ENCODE data around the gene GPATCH4.

GPATCH4 gene

GRCh38 chr1:156601122-156601830, at the start of gene GPATCH4:
TSS of gene GPATCH4 (minus strand) at chr1:156601479.
- H3K4me3 ChIP-seq (ENCODE audit: low read length): peak within 1 kb of the TSS; percentile 87
- no peak for TF ChIP-seq ZNF274 (IDR thresholded peaks at IDR 0.05; ENCODE audit: low read depth, low read length)

- TF ChIP-seq ZNF274 (IDR thresholded peaks at IDR 0.05; ENCODE audit: low read depth, low read length): no peak
- no peak overlapping the region for H3K4me3 ChIP-seq (ENCODE audit: low read length)
Observed at GRCh38 chr1:156648951-156649350, 47.7 kb upstream of the GPATCH4 start.

- no peak for TF ChIP-seq ZNF274 (IDR thresholded peaks at IDR 0.05; ENCODE audit: low read depth, low read length)
- no peak overlapping the region for H3K4me3 ChIP-seq (ENCODE audit: low read length)
Observed at GRCh38 chr1:156648496-156648895, 47.2 kb upstream of the GPATCH4 start.

- TF ChIP-seq ZNF274 (IDR thresholded peaks at IDR 0.05; ENCODE audit: low read depth, low read length): no peak
- no peak overlapping the region for H3K4me3 ChIP-seq (ENCODE audit: low read length)
Observed at GRCh38 chr1:156647351-156647750, 46.1 kb upstream of the GPATCH4 start.

- TF ChIP-seq ZNF274 (IDR thresholded peaks at IDR 0.05; ENCODE audit: low read depth, low read length): no peak
- H3K4me3 ChIP-seq (ENCODE audit: low read length): no peak overlapping the region
Observed at GRCh38 chr1:156646738-156647211, 45.5 kb upstream of the GPATCH4 start.

GRCh38 chr1:156645666-156646065, 44.4 kb upstream of the GPATCH4 start:
- no peak for TF ChIP-seq ZNF274 (IDR thresholded peaks at IDR 0.05; ENCODE audit: low read depth, low read length)
- no peak overlapping the region for H3K4me3 ChIP-seq (ENCODE audit: low read length)

GRCh38 chr1:156645056-156645455, 43.8 kb upstream of the GPATCH4 start:
- no peak overlapping the region for H3K4me3 ChIP-seq (ENCODE audit: low read length)
- TF ChIP-seq ZNF274 (IDR thresholded peaks at IDR 0.05; ENCODE audit: low read depth, low read length): no peak

GRCh38 chr1:156644640-156645039, 43.4 kb upstream of the GPATCH4 start:
- no peak for TF ChIP-seq ZNF274 (IDR thresholded peaks at IDR 0.05; ENCODE audit: low read depth, low read length)
- H3K4me3 ChIP-seq (ENCODE audit: low read length): no peak overlapping the region

- TF ChIP-seq ZNF274 (IDR thresholded peaks at IDR 0.05; ENCODE audit: low read depth, low read length): no peak
- no peak overlapping the region for H3K4me3 ChIP-seq (ENCODE audit: low read length)
Observed at GRCh38 chr1:156644146-156644545, 42.9 kb upstream of the GPATCH4 start.

- TF ChIP-seq ZNF274 (IDR thresholded peaks at IDR 0.05; ENCODE audit: low read depth, low read length): no peak
- no peak overlapping the region for H3K4me3 ChIP-seq (ENCODE audit: low read length)
Observed at GRCh38 chr1:156643778-156644092, 42.5 kb upstream of the GPATCH4 start.

- TF ChIP-seq ZNF274 (IDR thresholded peaks at IDR 0.05; ENCODE audit: low read depth, low read length): no peak
- no peak overlapping the region for H3K4me3 ChIP-seq (ENCODE audit: low read length)
Observed at GRCh38 chr1:156643049-156643777, 41.9 kb upstream of the GPATCH4 start.

- no peak overlapping the region for H3K4me3 ChIP-seq (ENCODE audit: low read length)
Observed at GRCh38 chr1:156642265-156643048, 41.2 kb upstream of the GPATCH4 start.

GRCh38 chr1:156641761-156642264, 40.5 kb upstream of the GPATCH4 start, which contains the start of gene BCAN:
TSS of gene BCAN (plus strand) at chr1:156642117. CDS start at chr1:156646055, 3,938 bp downstream.
- TF ChIP-seq ZNF274 (IDR thresholded peaks at IDR 0.05; ENCODE audit: low read depth, low read length): no peak
- H3K4me3 ChIP-seq (ENCODE audit: low read length): no peak within 1 kb of the TSS

More at GRCh38 chr1:156642265-156643048, 41.2 kb upstream of the GPATCH4 start:
- no peak for TF ChIP-seq ZNF274 (IDR thresholded peaks at IDR 0.05; ENCODE audit: low read depth, low read length)
